Kidney glomerular epithelial cell (primary cell): ENCODE measurements around the gene SSR2.
A peak's percentile ranks its signal among the peaks of the same experiment; 100 is the strongest.

Experiments
- DNase-seq: peaks from one replicate; lab custom pipeline; 2025; lab: John Stamatoyannopoulos, UW

Gene SSR2

GRCh38 chr1:156020293-156021092 lies at the start of gene SSR2:
TSS of gene SSR2 (minus strand) at chr1:156020951. CDS start at chr1:156020167, 784 bp downstream.
- DNase-seq: peak; percentile 85

GRCh38 chr1:156070548-156070947 lies 49.8 kb upstream of the SSR2 start:
- DNase-seq: no peak

- no peak for DNase-seq
Measured at GRCh38 chr1:156069490-156070455, 49.0 kb upstream of the SSR2 start.

- no peak for DNase-seq
Measured at GRCh38 chr1:156067262-156067661, 46.5 kb upstream of the SSR2 start.

GRCh38 chr1:156065871-156066270 lies 45.1 kb upstream of the SSR2 start:
- DNase-seq: no peak

DNA sequence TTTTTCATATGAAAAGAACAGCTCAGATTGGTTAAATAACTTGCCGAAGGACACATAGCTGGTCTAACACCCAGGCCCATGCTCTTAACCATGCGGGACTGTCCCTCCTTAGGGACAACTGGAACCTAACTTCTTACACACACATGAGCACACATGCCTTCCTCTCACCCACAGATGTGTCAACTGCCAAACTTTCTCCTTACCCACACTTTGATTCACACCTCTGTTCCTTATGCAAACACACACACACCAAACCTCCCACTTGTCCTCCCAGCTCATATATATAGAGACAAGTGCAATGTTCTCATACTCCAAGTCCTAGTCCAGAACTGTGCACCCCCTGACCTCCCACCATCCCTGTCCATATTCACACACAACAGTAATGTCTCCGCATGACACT lies 44.5 kb upstream of the SSR2 start:
- no peak for DNase-seq

DNA sequence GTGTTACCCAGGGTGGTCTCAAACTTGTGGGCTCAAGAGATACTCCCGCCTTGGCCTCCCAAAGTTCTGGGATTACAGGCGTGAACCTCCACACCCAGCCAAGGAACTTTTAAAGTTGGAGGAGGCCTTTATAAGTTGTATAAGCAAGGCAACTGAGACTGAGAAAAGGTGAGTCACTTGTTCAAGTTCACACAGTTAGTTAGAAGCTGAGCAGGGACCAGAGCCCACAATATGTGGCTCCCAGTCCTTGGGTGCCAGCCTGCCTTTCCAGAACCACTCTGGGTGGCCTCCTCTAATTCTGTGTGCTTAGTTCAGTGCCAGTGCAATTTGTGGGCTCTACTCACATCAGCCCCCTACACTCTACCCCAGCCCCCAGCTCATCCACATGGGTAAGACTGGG lies 43.9 kb upstream of the SSR2 start:
- DNase-seq: no peak

- DNase-seq: no peak
Measured at GRCh38 chr1:156063997-156064285, 43.2 kb upstream of the SSR2 start.

GRCh38 chr1:156062189-156062588 lies 41.4 kb upstream of the SSR2 start:
- no peak for DNase-seq

DNA sequence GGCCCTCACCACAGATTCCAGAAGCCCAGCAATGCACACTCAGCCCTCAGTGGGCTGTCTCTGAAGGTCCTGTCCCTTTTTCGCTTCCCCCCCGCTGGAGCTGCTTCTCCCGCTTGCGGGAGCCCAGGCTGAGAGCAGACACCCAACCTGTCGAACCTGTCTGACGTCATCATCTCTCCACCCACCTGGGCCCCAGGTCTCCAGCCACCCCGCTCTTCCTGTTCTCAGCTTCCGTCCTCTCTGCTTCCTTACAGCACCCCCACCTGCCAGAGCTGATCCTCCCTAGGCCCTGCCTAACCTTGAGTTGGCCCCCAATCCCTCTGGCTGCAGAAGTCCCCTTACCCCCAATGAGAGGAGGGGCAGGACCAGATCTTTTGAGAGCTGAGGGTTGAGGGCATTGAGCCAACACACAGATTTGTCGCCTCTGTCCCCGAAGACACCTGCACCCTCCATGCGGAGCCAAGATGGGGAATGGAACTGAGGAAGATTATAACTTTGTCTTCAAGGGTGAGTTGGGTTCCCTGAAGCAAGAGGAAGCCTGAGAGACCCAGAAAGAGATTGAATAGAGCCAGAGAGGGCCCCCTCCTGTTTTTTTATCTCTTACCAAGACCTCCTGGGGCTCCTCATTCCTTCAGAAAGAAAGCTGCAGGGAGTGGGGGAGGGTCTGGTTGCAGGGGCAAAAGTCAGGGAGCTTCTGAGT lies 40.3 kb upstream of the SSR2 start, which contains the start of gene RAB25:
Gene RAB25 (plus strand): TSS at position 224 of the 700 bp plus-strand sequence. CDS start 241 bp downstream, at position 465.
- DNase-seq: no peak

- DNase-seq: no peak
Measured at GRCh38 chr1:156056326-156056849, 35.6 kb upstream of the SSR2 start.

DNA sequence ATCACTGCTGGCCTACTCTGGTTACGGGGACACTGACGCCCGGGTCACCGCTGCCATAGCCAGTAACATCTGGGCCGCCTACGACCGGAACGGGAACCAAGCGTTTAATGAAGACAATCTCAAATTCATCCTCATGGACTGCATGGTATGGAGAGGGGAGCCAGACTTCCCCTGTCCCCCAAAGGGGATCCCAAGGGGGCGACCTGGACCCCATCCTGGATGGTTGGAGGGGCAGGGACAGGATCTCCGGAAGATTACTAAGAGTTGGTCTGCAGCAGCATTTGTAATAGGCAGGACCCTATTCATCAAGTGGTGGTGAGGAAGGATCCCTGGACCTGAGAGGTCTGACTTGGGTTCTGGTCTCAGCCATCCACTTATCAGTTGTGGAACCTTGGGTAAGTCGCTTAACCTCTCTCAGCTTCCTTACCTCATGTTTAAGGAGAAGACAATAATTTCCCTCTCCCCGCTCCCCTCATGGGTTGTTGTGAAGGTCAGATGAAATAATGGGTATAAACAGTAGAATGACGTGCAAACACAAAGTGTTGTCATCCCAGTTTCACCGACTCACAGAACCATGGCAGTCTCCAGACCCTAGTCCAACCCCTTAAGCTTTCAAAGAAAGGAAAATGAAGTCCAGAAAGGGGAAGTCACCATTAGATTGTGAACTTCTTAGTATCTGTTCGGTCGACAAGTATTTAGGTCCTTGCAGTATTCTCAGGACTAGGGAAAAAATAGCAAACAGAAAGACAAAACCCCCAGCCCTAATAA lies 34.7 kb upstream of the SSR2 start:
- DNase-seq: no peak

DNA sequence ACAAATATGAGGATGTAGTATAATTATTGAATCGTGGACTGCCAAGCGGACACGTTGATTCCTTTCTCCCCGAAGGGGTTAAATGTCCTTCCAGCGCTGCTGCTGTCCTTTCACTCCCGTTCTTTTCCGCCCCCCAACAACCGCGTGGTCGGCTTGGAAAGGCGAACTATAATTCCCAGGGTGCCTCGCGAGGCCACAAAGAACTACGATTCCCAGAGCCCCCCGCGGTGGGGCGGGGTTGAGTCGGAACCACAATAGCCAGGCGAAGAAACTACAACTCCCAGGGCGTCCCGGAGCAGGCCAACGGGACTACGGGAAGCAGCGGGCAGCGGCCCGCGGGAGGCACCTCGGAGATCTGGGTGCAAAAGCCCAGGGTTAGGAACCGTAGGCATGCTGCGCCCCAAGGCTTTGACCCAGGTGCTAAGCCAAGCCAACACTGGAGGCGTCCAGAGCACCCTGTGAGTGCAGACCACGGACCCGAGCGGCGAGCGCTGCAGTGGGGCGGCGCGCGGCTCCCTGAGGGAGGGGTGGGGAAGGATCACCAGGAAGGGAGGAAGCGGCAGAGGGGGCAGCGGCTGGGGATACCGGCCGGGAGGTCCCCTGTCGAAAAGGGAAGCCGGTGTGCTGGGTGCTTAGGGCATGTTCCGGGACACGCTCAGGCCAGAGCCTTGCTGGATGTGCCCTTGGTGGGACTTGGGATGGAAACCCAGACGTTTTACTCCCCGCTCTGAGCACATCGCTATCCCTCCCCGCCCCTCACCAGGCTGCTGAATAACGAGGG lies 33.9 kb upstream of the SSR2 start, which contains the start of gene LAMTOR2:
Gene LAMTOR2 (plus strand): TSS at position 283 of the 781 bp plus-strand sequence. CDS start 108 bp downstream, at position 391.
- peak; percentile 99 for DNase-seq

DNA sequence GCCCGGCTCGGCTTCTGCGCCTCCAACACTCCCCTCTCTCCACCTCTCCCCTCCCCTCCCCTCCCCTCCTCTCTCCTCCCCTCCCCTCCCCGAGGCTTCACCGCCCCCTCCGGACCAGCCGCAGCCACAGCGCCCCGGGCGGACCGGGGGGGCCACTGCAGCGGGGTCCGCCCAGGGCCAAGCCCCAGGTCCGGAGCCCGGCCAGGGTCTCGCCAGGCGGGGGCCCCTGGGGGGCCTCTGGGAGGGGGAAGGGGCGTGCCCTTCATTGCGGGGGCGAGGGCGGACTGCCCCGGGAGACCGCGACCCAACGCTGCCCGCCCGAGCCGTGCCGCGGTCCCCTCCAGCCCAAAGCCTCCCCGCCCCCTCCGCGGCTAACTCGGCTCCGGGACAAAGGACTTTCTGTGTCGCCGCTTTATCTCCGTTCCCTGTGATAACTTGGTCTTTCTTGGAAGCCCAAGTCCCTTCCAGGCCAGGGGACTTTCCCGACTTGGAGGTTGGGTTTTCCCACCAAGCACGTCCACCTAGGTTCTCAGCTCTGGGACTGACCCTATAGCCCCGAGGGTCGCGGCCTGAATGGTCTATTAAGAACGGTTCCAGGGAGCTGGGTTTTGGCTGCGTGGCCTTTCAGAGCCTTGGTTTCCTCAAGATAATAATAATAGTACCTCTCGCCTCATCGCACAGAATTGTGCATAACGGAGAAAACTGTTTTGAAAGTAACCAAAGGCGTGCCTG lies 33.2 kb upstream of the SSR2 start, which contains the start of gene UBQLN4:
Gene UBQLN4 (minus strand): TSS at position 31 of the 732 bp plus-strand sequence. CDS start 97 bp downstream, outside the sequence.
- no peak for DNase-seq

- peak; percentile 22 for DNase-seq
Measured at GRCh38 chr1:156052862-156053767, 32.4 kb upstream of the SSR2 start.

DNA sequence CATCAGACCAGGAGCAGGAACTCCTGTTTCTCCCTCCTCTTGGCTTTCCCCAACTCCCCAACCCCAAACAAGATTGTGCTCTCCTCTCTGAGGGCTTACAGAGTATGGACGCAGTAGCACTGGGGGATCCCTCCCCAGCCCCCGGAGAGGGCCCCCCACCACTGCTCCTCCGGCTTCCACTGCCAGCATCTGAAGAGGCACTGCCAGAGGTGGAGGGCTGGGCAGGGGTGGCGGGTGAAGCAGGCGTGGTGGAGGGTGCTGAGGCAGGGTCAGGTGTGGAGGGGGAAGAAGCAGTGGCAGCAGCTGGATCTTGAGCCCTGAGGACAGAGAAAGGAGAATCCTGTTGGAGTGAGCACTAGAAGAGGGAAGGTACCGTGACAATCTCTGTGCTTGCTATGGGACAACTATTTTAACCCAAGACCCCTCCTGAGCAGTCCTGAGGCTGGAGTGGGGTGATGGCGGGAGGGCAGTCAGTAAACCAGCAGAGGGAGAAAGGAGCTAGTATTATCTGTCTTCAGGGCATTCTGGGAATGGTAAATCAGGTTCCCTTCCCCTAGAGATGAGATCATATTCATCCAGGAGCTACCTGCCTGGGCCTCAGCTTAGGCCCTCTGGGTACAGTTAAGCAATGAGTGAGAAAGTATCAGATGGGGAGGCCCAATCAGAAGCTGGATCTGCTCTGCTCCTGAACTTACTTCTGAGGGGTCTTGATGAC lies 30.4 kb upstream of the SSR2 start:
- no peak for DNase-seq

GRCh38 chr1:156050376-156050775 lies 29.6 kb upstream of the SSR2 start:
- DNase-seq: no peak
